Aorta (tissue), 5 donors: Measurements from ENCODE around the gene CCDC110. TPM values are rescaled to one million over a fixed set of nuclear protein-coding genes. Genes with fewer than 3 reads are reported as not detected.
"Not testable (repeated sequence)": the region's sequence is repeated elsewhere in the genome, so short reads cannot be mapped to it uniquely, and the experiment has no call there.

Source experiments
- ATAC-seq: fragments of 200-7000 bp; cut with Tn5 transposase; one replicate; pipeline ENCODE4 v1.9.1; 2022; ENCODE audit warnings: moderate library complexity; ENCODE audit not compliant: low FRiP score
- DNase-seq, 2 donors: peaks; one replicate each; pipeline ENCODE4 v3.0.0-alpha.2; 2020
- H3K27ac ChIP-seq, 2 donors: one replicate each; pipeline ENCODE4 v1.5.1; 2013; ENCODE audit warnings: low read length in 2 of 2, mild to moderate bottlenecking in 2 of 2, moderate library complexity in 2 of 2, control low read depth in 1 of 2, inconsistent platforms in 1 of 2, low read depth in 1 of 2
- H3K27me3 ChIP-seq, 2 donors: one replicate each; pipeline ENCODE4 v1.6.1; 2013; ENCODE audit warnings: control low read depth in 1 of 2, low read length in 1 of 2, mild to moderate bottlenecking in 1 of 2, moderate library complexity in 1 of 2; ENCODE audit not compliant: insufficient read depth in 2 of 2, control insufficient read depth in 1 of 2
- H3K36me3 ChIP-seq, 2 donors: one replicate each; pipeline ENCODE4 v1.6.1; 2013; ENCODE audit warnings: control low read depth in 1 of 2, low read length in 1 of 2, mild to moderate bottlenecking in 1 of 2; ENCODE audit not compliant: insufficient read depth in 2 of 2, control insufficient read depth in 1 of 2
- H3K4me1 ChIP-seq, 2 donors: one replicate each; pipeline ENCODE4 v1.6.1; 2013; ENCODE audit warnings: low read length in 2 of 2, control low read depth in 1 of 2, mild to moderate bottlenecking in 1 of 2, moderate library complexity in 1 of 2; ENCODE audit not compliant: insufficient read depth in 2 of 2, control insufficient read depth in 1 of 2
- H3K4me3 ChIP-seq, 2 donors: one replicate each; pipeline ENCODE4 v1.5.1; 2013; ENCODE audit warnings: low read length in 2 of 2, control low read depth in 1 of 2, mild to moderate bottlenecking in 1 of 2
- H3K9me3 ChIP-seq: one replicate; pipeline ENCODE4 v1.6.1; 2013; ENCODE audit warnings: mild to moderate bottlenecking, low read length; ENCODE audit not compliant: control insufficient read depth
- WGBS, 2 donors: extraction: QIAGEN DNeasy Blood & Tissue Kit; methylation state at CpG; one replicate each; pipeline ENCODE4 v1.1.7; 2013; 5-methylcytosine and 5-hydroxymethylcytosine counted together
- intact Hi-C, 2 donors: fragments of 100-400 bp; cut with DNase I; formaldehyde crosslinking; loops; one replicate each; pipeline versions ENCODE4 v1.14.2 to v1.15.0; 2022
- polyA plus RNA-seq, 2 donors: library from polyadenylated mRNA; stranded (reverse); fragments of 200-250 nt; gene quantifications; one replicate each; pipeline ENCODE4 v1.2.3, GENCODE V29; 2013
- total RNA-seq, 2 donors: library from RNA; stranded (reverse); fragmentation: NEBNext Ultra II Directional; extraction: Animal tissue kit (Norgen Biotek cat#: 25700); gene quantifications; one replicate each; pipeline ENCODE4 v1.2.1, GENCODE V29; 2021
- donor health status: healthy with polysubstance abuse.
- donor health status: Bipolar disorder and iron deficiency.
- donor health status: DM: no; HTN: no; CAD: no.
- donor health status: DM: no; HTN: no; CAD: no.
- donor health status: DM: yes; HTN: yes; CAD: no.

The CCDC110 gene
- total and polyA plus RNA-seq, 4 donors: 1.5 to 5.3 (median 3.4) TPM

DNA sequence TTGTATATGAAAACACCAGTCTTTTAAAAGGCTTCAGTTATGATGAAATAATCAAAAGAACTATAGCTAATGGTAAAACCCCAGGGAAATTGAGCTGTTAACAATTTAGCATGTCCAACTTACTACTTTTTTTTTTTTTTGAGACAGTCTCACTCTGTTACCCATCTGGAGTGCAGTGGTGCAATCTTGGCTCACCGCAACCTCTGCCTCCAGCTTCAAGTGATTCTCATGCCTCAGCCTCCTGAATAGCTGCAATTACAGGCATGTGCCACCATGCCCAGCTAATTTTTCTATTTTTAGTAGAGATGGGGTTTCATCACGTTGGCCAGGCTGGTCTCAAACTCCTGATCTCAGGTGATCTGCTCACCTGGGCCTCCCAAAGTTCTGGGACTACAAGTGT, 39.7 kb upstream of the CCDC110 start:
- H3K9me3 ChIP-seq, H3K4me1 ChIP-seq, DNase-seq, ATAC-seq, H3K4me3 ChIP-seq, H3K27me3 ChIP-seq, H3K27ac ChIP-seq, H3K36me3 ChIP-seq: not testable (repeated sequence)
- intact Hi-C loops: loop anchor here in 1 of 2 donors (5.0 kb wide), 2 partner anchors 39 to 81 kb away; partner anchors contain the start of gene CCDC110
- 52 to 62% methylated on average over 2 of the region's 2 CpGs for whole genome bisulfite sequencing, 2 donors

DNA sequence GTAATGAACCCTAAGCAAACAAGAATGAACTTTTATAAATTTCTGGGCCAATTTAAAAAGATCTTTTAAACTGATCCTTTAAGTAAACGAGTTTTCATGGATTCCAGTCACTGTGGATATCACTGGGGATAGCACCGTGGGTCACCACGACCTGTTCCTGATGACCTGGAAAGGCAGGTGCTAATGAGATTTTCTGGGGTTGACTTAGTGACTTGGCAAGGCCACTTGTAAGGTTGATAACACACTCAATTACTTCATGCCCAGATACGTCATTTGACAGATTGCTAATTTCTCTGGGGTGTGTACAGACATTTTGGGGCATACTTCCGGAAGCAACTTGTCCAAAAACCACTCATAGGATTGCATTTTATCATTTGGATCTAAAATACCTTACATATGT, 39.3 kb upstream of the CCDC110 start:
- WGBS, 2 donors: 77 to 80% methylated on average over 5 of the region's 5 CpGs
- H3K27ac ChIP-seq: no peak overlapping the region
- peaks cover 0 to 10% of the 10 kb centered on the region in 2 donors for H3K36me3 ChIP-seq

DNA sequence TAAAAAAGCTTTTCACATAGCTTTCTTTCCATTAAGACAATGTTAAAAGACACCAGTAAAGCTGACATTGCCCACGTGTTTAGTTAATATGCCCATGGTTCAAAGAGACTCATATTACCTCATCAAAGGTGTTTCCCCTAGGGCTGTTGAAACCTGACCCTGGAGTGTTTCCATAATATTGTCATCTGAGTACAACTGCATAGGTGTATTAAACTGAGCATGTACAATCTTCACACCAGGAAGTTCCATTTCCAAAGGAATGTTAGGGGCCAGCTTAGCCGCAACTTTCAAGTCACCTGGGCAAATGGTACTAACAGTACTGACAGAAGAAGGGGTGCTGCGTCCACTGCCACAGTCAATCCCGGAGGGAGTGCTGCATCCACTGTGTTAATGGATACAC, 36.6 kb upstream of the CCDC110 start:
- DNase-seq: no peak
- peak overlapping the region in 1 of 2 donors; percentile 32 for H3K27ac ChIP-seq
- intact Hi-C loops: no loop called here
- no peaks in the 10 kb centered on the region for H3K4me1 ChIP-seq
- ATAC-seq: no peak
- no peaks in the 10 kb centered on the region for H3K27me3 ChIP-seq
- WGBS, 2 donors: 65 to 72% methylated on average over 4 of the region's 4 CpGs
- peaks cover 0 to 6% of the 10 kb centered on the region in 2 donors for H3K36me3 ChIP-seq
- no peak overlapping the region for H3K4me3 ChIP-seq
- no peaks in the 10 kb centered on the region for H3K9me3 ChIP-seq

More for the DNA sequence above, 39.3 kb upstream of the CCDC110 start:
- Histone ChIP-seq H3K9me3 (no peaks in the 10 kb centered on the region), H3K4me3 (no peak overlapping the region), H3K4me1 (no peaks in the 10 kb centered on the region), H3K27me3 (no peaks in the 10 kb centered on the region)
- intact Hi-C loops: loop anchor here in 1 of 2 donors (5.0 kb wide), 2 partner anchors 39 to 81 kb away; partner anchors contain the start of gene CCDC110
- DNase-seq: no peak
- ATAC-seq: no peak

DNA sequence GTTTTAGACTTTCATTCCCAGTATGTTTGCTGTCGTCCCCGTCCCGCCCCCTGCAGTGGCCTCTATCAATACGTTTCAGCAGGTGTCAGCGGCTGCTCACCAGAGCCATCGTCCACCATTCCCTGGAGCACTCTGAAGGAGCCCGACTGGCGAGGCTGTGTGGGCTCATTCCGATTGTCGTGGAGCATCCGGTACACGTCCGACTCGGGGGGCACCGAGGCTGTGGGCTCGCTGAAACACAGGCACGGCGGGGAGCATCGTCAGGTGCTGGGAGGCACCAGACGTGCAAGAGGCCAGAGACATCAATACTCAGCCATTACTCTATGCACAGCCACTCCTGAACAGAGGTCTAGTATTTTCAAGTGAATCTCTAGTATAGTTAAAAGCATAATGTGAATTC, 34.9 kb upstream of the CCDC110 start:
- no peak overlapping the region for H3K27ac ChIP-seq
- intact Hi-C loops: no loop called here
- ATAC-seq: no peak

DNA sequence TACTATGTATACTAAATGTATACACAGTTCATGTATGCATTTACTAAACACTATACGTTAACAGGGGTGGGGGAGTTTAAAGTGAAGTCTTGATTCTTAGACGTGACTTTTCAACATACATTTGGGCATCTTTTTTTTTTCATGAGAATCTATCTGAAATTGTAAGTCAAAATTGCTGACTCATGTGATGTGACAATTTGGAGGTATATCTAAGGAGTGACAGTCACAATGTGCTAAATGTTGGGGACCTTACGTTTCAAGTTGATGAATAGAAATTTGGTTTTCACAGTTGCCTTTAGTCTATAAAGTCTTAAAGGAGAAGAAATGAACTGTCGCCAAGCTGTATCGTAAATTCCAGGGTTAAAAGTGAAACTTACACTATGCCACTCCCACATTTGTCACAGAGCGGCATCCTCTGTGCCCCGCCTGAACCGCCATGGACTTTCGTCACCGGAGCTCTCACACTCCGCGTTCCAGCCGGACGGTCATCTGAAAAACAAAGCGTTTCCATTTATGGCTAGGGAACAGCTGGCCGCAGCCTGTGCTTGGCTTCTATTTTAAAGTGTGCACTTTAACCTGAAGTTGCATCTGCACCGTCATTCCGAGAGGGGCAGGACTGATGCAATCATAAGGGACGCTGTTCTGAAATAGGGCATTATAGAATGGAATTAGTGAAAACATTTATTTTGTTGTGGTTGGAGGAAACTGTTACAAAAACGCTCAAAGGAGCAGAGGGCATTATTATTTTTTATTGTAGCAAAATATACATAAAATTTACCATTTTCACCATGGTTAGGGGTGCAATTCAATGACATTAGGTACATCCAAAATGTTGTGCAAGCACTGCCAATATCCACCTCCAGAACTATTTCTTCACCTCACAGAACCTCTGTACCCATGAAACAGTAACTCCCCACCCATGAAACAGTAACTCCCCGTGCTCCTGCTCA, 32.8 kb upstream of the CCDC110 start:
- Histone ChIP-seq H3K4me1 (no peaks in the 10 kb centered on the region), H3K9me3 (no peaks in the 10 kb centered on the region), H3K4me3 (no peak overlapping the region), H3K27ac (no peak overlapping the region), H3K36me3 (peaks cover 5 to 8% of the 10 kb centered on the region in 2 donors), H3K27me3 (no peaks in the 10 kb centered on the region)
- ATAC-seq (peak; percentile 85), DNase-seq (peak; percentile 79 to 91)
- intact Hi-C loops: no loop called here
- 37 to 51% methylated on average over 21 of the region's 21 CpGs for WGBS, 2 donors

More for the DNA sequence above, 34.9 kb upstream of the CCDC110 start:
- 90 to 92% methylated on average over 20 of the region's 20 CpGs for WGBS, 2 donors
- no peaks in the 10 kb centered on the region for H3K9me3 ChIP-seq
- no peaks in the 10 kb centered on the region for H3K4me1 ChIP-seq
- H3K27me3 ChIP-seq: no peaks in the 10 kb centered on the region
- peaks cover 5 to 8% of the 10 kb centered on the region in 2 donors for H3K36me3 ChIP-seq
- no peak overlapping the region for H3K4me3 ChIP-seq
- no peak for DNase-seq

DNA sequence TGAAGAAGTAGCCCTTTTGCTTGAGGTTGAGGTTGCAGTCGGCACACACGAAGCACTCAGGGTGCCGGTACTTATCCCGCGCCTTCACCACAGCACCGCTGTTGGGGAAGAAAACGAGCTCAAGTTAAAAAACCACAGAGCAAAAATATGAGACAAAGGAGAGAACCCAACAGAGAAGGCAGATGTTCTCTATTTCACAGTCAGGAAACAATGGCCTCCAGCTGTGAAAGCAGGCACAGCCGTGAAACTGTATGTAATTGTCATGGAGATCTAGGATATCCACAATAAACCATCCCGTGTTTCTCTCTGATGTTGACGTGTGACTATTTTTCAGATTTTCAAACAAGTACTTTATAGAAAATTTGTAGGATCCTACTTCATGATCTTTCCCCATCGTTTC, 30.9 kb upstream of the CCDC110 start:
- H3K9me3 ChIP-seq: no peaks in the 10 kb centered on the region
- H3K4me1 ChIP-seq: no peaks in the 10 kb centered on the region
- ATAC-seq (no peak), DNase-seq (no peak)
- H3K27ac ChIP-seq: no peak overlapping the region
- H3K4me3 ChIP-seq: no peak overlapping the region
- peaks cover 3 to 8% of the 10 kb centered on the region in 2 donors for H3K36me3 ChIP-seq
- intact Hi-C loops: no loop called here
- WGBS, 2 donors: 87% methylated on average over 11 of the region's 11 CpGs
- no peaks in the 10 kb centered on the region for H3K27me3 ChIP-seq

DNA sequence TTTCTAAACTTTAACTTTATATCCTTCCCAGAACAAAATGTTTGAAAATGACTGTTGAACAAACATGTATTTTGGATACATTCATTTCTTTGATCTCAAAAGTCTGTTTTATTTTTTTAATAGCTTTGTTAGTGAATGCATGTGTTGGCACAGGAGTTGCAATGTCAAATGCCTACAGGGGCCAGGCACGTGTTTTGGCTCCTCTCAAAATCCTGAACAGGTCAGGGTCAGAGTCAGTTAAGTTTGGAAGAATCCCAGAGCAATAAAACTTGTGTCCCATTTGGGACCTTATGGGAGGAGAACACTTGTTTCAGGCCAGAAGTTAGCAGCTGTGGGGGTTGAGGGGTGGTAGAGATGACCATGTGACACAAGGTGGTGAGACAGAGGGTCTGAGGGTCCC, 29.0 kb upstream of the CCDC110 start:
- intact Hi-C loops: no loop called here
- H3K36me3 ChIP-seq: peaks cover 3 to 8% of the 10 kb centered on the region in 2 donors
- DNase-seq (no peak), ATAC-seq (no peak)
- no peak overlapping the region for H3K27ac ChIP-seq
- H3K4me3 ChIP-seq: no peak overlapping the region
- no peaks in the 10 kb centered on the region for H3K27me3 ChIP-seq
- no peaks in the 10 kb centered on the region for H3K9me3 ChIP-seq
- WGBS, 2 donors: 6 to 8% methylated on average over 1 of the region's 1 CpG
- H3K4me1 ChIP-seq: no peaks in the 10 kb centered on the region

DNA sequence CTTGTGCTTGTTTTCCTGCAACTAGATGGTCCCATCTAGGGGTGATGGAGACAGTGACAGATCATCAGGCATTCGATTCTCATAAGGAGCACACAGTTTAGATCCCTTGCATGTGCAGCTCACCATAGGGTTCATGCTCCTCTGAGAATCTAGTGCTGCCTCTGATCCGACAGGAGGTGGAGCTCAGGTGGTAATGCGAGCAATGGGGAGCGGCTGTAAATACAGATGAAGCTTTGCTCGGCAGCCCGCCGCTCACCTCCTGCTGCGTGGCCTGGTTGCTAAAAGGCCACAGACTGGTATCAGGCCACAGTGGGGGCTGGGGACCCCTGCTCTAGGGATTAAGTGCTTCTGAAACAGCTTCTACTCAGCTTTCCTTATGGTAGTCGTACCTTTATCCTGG, 28.5 kb upstream of the CCDC110 start:
- intact Hi-C loops: no loop called here
- Histone ChIP-seq H3K4me3 (no peak overlapping the region), H3K4me1 (no peaks in the 10 kb centered on the region), H3K9me3 (no peaks in the 10 kb centered on the region), H3K36me3 (peaks cover 3 to 8% of the 10 kb centered on the region in 2 donors), H3K27me3 (no peaks in the 10 kb centered on the region), H3K27ac (no peak overlapping the region)
- WGBS, 2 donors: 92 to 94% methylated on average over 9 of the region's 9 CpGs
- ATAC-seq (no peak), DNase-seq (no peak)

DNA sequence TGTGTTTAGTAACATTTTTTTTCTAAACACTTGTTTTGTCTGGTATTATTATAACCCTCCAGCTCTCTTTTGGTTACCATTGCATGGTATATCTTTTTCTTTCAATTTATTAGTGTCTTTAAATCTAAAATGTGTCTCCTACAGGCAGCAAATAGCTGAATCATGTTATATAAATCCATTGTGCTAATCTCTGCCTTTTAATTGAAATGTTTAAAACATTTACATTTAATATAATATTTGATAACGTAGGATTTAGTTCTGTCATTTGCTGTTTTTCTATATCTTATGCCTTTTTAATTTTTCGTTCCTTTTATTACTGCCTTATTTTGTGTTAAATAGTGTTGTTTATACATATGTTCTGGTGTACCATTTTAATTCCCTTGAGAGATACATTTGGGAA, 17.1 kb upstream of the CCDC110 start:
- intact Hi-C loops: no loop called here
- H3K4me1 ChIP-seq: no peaks in the 10 kb centered on the region
- no peak overlapping the region for H3K4me3 ChIP-seq
- H3K27ac ChIP-seq: no peak overlapping the region
- no peaks in the 10 kb centered on the region for H3K9me3 ChIP-seq
- no peak for DNase-seq
- ATAC-seq: no peak
- H3K36me3 ChIP-seq: no peaks in the 10 kb centered on the region
- 93 to 97% methylated on average over 2 of the region's 2 CpGs for WGBS, 2 donors
- no peaks in the 10 kb centered on the region for H3K27me3 ChIP-seq
